NT2/D1 (cell line): Measurements from ENCODE around the gene IL36RN.

ENCODE experiments used
- SUZ12 ChIP-seq: IDR thresholded peaks from 2 replicates; pipeline ENCODE4 v1.6.1; 2011; ENCODE audit not compliant: insufficient read length, insufficient read depth; ENCODE audit errors: extremely low read depth
- ZNF274 ChIP-seq: IDR thresholded peaks from 2 replicates; pipeline ENCODE4 v1.6.1; 2011; ENCODE audit warnings: mild to moderate bottlenecking, low read depth, low read length

DNA sequence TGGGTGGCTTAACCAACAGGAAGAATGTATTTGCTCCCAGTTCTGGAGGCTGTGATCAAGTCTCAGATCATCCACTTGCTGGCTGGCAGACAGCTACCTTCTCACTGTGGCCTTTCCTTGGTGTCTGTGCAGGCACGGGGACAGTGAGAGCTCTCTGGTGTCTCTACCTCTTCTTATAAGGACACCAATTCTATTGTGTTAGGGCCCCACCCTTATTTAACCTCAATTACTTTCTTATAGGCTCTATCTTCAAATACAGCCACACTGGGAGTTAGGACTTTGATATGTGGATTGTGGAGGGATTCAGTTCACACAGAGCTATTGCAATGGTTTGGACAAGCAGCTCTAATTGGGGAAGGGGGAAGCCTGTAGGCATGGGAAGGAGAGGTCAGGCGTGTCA is 43.1 kb downstream of the IL36RN start:
- TF ChIP-seq ZNF274 = no peak
- no peak for TF ChIP-seq SUZ12
